K562 (cell line): ENCODE measurements around the gene ANKZF1. TPM values are rescaled to one million over a fixed set of nuclear protein-coding genes. Genes with fewer than 3 reads are reported as not detected.

ENCODE experiments used
- ASH1L ChIP-seq: fragments of 450-650 bp; IDR thresholded peaks from 2 replicates; pipeline ENCODE4 v1.6.1; 2018; ENCODE audit warnings: borderline replicate concordance, mild to moderate bottlenecking, low read depth; ENCODE audit not compliant: partially characterized antibody
- BMI1 ChIP-seq: fragments of 150-350 bp; IDR thresholded peaks from 2 replicates; pipeline ENCODE4 v1.6.1; 2014; ENCODE audit warnings: low read length
- BRF2 ChIP-seq: IDR thresholded peaks from 3 replicates; pipeline ENCODE4 v1.6.1; 2011; ENCODE audit warnings: borderline replicate concordance, mild to moderate bottlenecking; ENCODE audit not compliant: insufficient read length, insufficient read depth
- E2F4 ChIP-seq: sonication (generic); formaldehyde crosslinking; IDR thresholded peaks from 2 replicates; pipeline ENCODE4 v1.8.0; 2022; ENCODE audit warnings: mild to moderate bottlenecking, low read depth, missing genetic modification reagents
- MCM3 ChIP-seq: fragments of 450-650 bp; IDR thresholded peaks from 2 replicates; pipeline ENCODE4 v1.6.1; 2016
- MYC ChIP-seq, 2 experiments: fragments of 250-450 bp in 1 of 2; sonication (Bioruptor Pico) in 1 of 2; IDR thresholded peaks; 2 replicates each; pipeline versions ENCODE4 v1.5.1 to v1.6.1; 2012 to 2021; ENCODE audit warnings: low read depth in 2 of 2, borderline replicate concordance in 1 of 2, improper control_type of control experiment in 1 of 2, low read length in 1 of 2, mild to moderate bottlenecking in 1 of 2, moderate library complexity in 1 of 2
- NR4A1 ChIP-seq, 2 experiments: fragments of 250-450 bp in 1 of 2; fragments of 450-650 bp in 1 of 2; sonication (Bioruptor Pico) in 1 of 2; IDR thresholded peaks; 2 replicates each; pipeline versions ENCODE4 v1.4.0 to v1.6.1; 2016 to 2020; ENCODE audit warnings: mild to moderate bottlenecking in 2 of 2, missing compliant biosample characterization in 1 of 2, missing genetic modification characterization in 1 of 2, moderate library complexity in 1 of 2
- PHF20 ChIP-seq: fragments of 450-650 bp; IDR thresholded peaks from 2 replicates; pipeline ENCODE4 v1.6.1; 2018; ENCODE audit not compliant: partially characterized antibody
- PRDM10 ChIP-seq: fragments of 450-650 bp; IDR thresholded peaks from 2 replicates; pipeline ENCODE4 v1.6.1; 2018; ENCODE audit not compliant: partially characterized antibody
- SIX5 ChIP-seq, 2 experiments: IDR thresholded peaks; 2 replicates each; pipeline ENCODE4 v1.6.1; 2011; ENCODE audit warnings: low read length in 2 of 2, borderline replicate concordance in 1 of 2, low read depth in 1 of 2, mild to moderate bottlenecking in 1 of 2, moderate library complexity in 1 of 2; ENCODE audit not compliant: insufficient read depth in 1 of 2
- TBP ChIP-seq: optimal IDR thresholded peaks from 2 replicates; pipeline ENCODE3; 2011; ENCODE audit warnings: low read depth, low read length, improper control_type of control experiment
- ZBTB7A ChIP-seq: IDR thresholded peaks from 2 replicates; pipeline ENCODE4 v1.6.1; 2011; ENCODE audit warnings: low read depth, mild to moderate bottlenecking, low read length, moderate library complexity, borderline replicate concordance; ENCODE audit not compliant: control insufficient read depth
- ZNF12 ChIP-seq: sonication (generic); formaldehyde crosslinking; IDR thresholded peaks from 2 replicates; pipeline ENCODE4 v1.4.0; 2020; ENCODE audit warnings: mild to moderate bottlenecking, missing genetic modification reagents
- ZNF282 ChIP-seq: sonication (generic); formaldehyde crosslinking; IDR thresholded peaks from 2 replicates; pipeline ENCODE4 v1.8.1; 2023; ENCODE audit warnings: missing genetic modification reagents
- polyA plus RNA-seq, 8 experiments: library from polyadenylated mRNA; depleted of rRNA in 4 of 8; stranded (reverse) in 5 of 8; unstranded in 3 of 8; fragments of >200 nt; fragmentation: Nextera tagmentation in 2 of 8; fragmentation: Illumina TruSeq in 1 of 8; extraction: Ambion mirVana in 2 of 8; extraction: Trizol in 1 of 8; gene quantifications; 2 replicates each; pipeline versions ENCODE4 v1.2.1 to v1.2.3, GENCODE V29; 2011 to 2014; ENCODE audit warnings: inconsistent platforms in 1 of 8, missing spikeins in 1 of 8
- total RNA-seq, 7 experiments: library from RNA; depleted of rRNA in 6 of 7; stranded (reverse); fragments of >200 nt in 6 of 7; fragmentation: Illumina TruSeq in 2 of 7; extraction: Trizol in 2 of 7; gene quantifications; 2 replicates each; pipeline versions ENCODE4 v1.2.1 to v1.2.3, GENCODE V29; 2011 to 2021; ENCODE audit warnings: low replicate concordance in 1 of 7

The ANKZF1 gene
- total and polyA plus RNA-seq, 9 of the 15 experiments (the other 6 are each of a cell fraction or from before 2014, with no cell fraction given), result 3.1 to 60.6 (median 31.0) TPM

- TF ChIP-seq NR4A1 (CRISPR knock-in tag; IDR thresholded peaks at IDR 0.05), result no peak
- peak; percentile 67; the same call in 1 of the 2 replicates for TF ChIP-seq NR4A1 (tag; IDR thresholded peaks at IDR 0.05)
- no peak for TF ChIP-seq BRF2
- no peak for TF ChIP-seq PRDM10
- no peak for TF ChIP-seq ZNF282
- no peak for TF ChIP-seq MCM3
- peak; percentile 78 for TF ChIP-seq TBP
- TF ChIP-seq MYC (IDR thresholded peaks at IDR 0.05; ENCODE audit: low read depth, low read length), result peak; percentile 82
- TF ChIP-seq MYC (CRISPR knock-in tag; IDR thresholded peaks at IDR 0.05; ENCODE audit: borderline replicate concordance, low read depth), result no peak
- no peak for TF ChIP-seq BMI1
- TF ChIP-seq PHF20, result no peak
- TF ChIP-seq ASH1L, result peak; percentile 90
- TF ChIP-seq ZBTB7A, result peak; percentile 66; the same call in 1 of the 2 replicates
- TF ChIP-seq ZNF12 (CRISPR knock-in tag), result no peak
- no peak for TF ChIP-seq E2F4 (CRISPR knock-in tag)
- no peak for TF ChIP-seq SIX5 (IDR thresholded peaks at IDR 0.05; ENCODE audit: borderline replicate concordance in 1 of 2, insufficient read depth in 1 of 2, low read depth in 1 of 2, low read length in 2 of 2)
Observed at GRCh38 chr2:219229305-219230058, at the start of gene ANKZF1, which contains the start of gene ATG9A (continued).
